ENCODE measurements around the gene DPYSL4.

The DPYSL4 gene

DNA sequence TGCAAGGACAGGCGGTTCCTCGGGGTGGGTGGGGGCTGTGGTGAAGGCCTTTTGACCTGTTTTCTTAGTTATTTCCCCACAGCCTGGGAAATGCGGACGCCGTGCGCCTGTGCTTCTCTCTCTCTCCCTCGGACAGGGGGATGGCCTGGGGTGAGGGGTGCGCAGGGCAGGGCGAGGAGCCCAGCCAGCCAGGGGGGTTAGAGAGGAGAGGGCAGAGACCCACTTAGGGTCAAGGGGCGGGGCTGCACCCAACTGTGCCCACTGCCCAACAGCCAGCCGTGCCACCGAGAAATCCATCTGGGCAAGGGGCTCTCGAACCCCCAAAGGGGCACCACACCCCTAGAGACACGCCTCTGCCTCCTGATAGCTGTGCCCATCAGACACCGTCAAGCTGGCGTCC is 53.8 kb downstream of the DPYSL4 start:
- H3K4me3 ChIP-seq (replicated peaks; ENCODE audit: low read depth, low read length): no peak overlapping the region
- DNase-seq (ENCODE audit: extremely low read depth, low read depth): no peak
- TF ChIP-seq, protein P1, sequence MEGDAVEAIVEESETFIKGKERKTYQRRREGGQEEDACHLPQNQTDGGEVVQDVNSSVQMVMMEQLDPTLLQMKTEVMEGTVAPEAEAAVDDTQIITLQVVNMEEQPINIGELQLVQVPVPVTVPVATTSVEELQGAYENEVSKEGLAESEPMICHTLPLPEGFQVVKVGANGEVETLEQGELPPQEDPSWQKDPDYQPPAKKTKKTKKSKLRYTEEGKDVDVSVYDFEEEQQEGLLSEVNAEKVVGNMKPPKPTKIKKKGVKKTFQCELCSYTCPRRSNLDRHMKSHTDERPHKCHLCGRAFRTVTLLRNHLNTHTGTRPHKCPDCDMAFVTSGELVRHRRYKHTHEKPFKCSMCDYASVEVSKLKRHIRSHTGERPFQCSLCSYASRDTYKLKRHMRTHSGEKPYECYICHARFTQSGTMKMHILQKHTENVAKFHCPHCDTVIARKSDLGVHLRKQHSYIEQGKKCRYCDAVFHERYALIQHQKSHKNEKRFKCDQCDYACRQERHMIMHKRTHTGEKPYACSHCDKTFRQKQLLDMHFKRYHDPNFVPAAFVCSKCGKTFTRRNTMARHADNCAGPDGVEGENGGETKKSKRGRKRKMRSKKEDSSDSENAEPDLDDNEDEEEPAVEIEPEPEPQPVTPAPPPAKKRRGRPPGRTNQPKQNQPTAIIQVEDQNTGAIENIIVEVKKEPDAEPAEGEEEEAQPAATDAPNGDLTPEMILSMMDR (IDR thresholded peaks at IDR 0.05; ENCODE audit: low read depth, low read length, missing control alignments): no peak

DNA sequence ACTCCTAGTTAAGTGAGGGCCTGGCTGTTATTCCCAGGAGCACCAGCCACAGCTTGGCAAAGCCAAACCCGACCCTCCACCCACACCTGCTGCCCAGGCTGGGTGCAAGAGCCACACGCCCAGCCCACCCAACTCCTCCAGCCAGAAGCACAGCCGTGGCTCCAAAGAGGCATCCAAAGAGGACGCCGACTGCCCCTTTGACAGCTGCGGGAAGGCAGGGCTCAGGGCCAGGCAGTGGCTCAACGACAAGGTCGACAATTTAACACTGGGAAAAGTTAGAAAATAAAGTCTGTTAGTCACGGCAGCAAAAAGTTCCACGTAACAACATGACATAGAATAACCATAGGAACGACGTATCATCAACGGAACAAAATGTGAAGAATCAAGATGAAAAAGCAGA is 54.3 kb downstream of the DPYSL4 start:
- TF ChIP-seq, protein P1 (IDR thresholded peaks at IDR 0.05; ENCODE audit: low read depth, low read length, missing control alignments): no peak
- no peak for DNase-seq (ENCODE audit: extremely low read depth, low read depth)
- H3K4me3 ChIP-seq (replicated peaks; ENCODE audit: low read depth, low read length): no peak overlapping the region

DNA sequence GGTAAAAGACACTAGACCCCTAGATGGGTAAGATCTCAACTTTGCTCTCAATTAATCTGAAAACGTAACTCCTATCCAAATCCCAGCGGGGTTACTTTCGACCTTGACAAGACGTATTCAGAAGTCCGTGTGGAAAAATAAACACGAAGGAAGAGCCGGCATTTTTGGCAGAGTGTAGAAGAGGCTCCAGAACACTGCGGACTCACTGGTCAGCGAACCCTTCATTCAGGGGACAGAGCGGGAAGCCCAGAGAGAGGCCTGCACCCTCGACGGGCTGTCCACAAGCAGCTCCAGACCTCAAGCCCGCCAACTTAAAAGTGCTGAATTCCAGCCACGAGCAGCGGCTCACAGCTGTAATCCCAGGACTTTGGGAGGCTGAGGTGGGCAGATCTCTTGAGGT is 54.7 kb downstream of the DPYSL4 start:
- TF ChIP-seq, protein P1 (IDR thresholded peaks at IDR 0.05; ENCODE audit: low read depth, low read length, missing control alignments): no peak
- no peak for DNase-seq (ENCODE audit: extremely low read depth, low read depth)
- no peak overlapping the region for H3K4me3 ChIP-seq (replicated peaks; ENCODE audit: low read depth, low read length)

DNA sequence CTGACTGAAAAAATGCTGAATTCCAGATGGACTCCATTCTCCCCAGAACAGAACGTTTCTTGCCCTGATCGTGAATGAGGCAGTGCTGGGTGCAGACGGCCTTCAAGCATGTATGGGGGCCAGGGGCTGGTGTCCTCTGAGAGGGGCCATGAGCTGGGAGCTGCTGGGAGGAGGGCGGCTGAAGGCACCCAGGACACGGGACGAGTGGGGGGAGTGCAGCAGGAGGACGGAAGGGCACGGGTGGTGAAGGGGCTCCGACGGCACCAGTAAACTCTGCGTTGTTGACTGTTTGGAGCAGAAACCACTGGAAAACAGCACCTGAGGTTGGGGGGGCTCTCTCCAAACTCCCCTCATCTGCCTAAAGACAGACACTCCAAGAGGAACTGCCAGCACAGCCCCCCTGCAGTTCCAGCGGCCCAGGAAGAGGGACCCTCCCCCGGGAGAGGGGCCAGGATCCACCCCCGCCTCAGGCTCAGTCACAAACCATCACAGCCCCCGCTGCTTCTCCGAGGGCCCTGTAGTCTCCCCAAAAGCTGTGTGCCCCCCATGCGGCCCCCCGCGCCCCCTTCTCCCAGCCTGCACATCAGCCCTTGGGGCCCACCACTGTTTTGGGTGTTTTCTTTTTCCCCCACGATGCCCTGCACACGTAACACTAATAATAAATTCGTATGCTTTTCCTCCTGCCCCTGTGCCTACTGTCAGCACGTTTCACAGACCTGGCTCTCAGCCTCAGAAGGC is 55.5 kb downstream of the DPYSL4 start:
- DNase-seq (ENCODE audit: extremely low read depth, low read depth): no peak
- no peak overlapping the region for H3K4me3 ChIP-seq (replicated peaks; ENCODE audit: low read depth, low read length)
- TF ChIP-seq, protein P1 (IDR thresholded peaks at IDR 0.05; ENCODE audit: low read depth, low read length, missing control alignments): no peak

DNA sequence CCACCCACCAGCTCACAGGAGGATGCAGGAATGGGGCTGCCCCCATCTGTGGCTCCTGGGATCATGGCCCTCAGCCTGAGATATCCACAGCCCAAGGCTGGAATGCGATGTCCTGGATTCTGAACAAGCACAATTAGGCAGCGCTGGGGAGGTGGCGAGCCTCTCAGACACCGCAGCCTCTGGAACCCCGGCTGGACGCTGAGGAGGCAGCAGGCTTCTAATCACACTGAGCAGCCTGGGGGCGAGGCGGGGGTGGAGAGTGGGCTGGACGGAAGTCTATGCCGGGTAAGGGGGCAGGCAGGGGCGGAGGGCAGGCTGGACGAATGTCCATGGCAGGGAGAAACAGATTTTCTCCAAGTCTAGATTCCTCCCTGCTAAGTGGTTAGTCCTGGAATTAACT is 56.4 kb downstream of the DPYSL4 start:
- TF ChIP-seq, protein P1 (IDR thresholded peaks at IDR 0.05; ENCODE audit: low read depth, low read length, missing control alignments): no peak
- H3K4me3 ChIP-seq (replicated peaks; ENCODE audit: low read depth, low read length): no peak overlapping the region
- no peak for DNase-seq (ENCODE audit: extremely low read depth, low read depth)

DNA sequence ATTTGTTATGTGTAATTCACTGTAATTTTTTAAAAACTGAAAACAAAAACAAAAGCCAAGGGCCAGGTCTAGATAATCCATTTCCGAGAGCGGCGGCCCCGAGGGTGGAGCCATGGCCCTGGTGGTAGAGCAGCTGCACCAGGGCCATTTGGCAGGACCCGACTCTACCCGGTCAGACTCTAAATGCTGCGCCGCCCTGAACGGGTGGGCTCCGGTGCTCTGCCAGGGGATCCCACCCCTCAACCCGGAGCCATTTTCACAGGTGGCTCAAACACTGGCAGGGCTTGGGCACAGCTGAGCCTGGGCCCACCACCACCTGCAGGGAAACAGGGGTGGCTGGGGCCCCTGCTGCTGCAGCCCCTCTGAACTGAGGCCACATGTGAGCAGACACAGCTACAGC is 56.9 kb downstream of the DPYSL4 start:
- no peak for DNase-seq (ENCODE audit: extremely low read depth, low read depth)
- TF ChIP-seq, protein P1 (IDR thresholded peaks at IDR 0.05; ENCODE audit: low read depth, low read length, missing control alignments): no peak
- no peak overlapping the region for H3K4me3 ChIP-seq (replicated peaks; ENCODE audit: low read depth, low read length)

DNA sequence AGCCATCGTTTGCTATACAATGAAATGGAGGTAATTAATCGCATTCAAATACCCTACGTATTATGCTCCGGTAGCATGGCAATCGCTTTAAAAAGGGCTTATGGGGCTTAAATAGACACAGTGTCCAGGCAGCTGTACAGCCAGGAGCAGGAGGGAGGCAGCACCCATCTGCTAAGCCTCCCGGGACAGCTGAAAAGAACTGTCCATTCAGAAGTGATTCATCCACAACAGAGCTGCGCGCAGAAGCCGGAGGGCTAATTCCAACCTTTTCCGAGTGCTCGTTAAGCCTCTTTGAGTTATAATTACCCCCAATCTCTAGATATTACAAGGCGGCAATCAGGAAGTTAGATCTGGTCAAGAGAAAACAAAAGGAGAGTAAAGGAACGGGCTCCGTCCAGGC is 58.3 kb downstream of the DPYSL4 start:
- TF ChIP-seq, protein P1 (IDR thresholded peaks at IDR 0.05; ENCODE audit: low read depth, low read length, missing control alignments): no peak
- no peak for DNase-seq (ENCODE audit: extremely low read depth, low read depth)

More for the DNA sequence above, 58.3 kb downstream of the DPYSL4 start:
- H3K4me3 ChIP-seq (replicated peaks; ENCODE audit: low read depth, low read length): no peak overlapping the region

Data from HFF-Myc (cell line).